Measurements from ENCODE around the gene TSTD1.
A peak's percentile ranks its signal among the peaks of the same experiment; 100 is the strongest.

Gene TSTD1

GRCh38 chr1:161038523-161039153, at the start of gene TSTD1:
Gene TSTD1 (minus strand): TSS chr1:161038964. CDS start chr1:161038889, 75 bp downstream.
- DNase-seq (ENCODE audit: low read depth in 3 of 3), result peak; percentile 73 to 84 (median 74)

GRCh38 chr1:161086457-161086856, 47.7 kb upstream of the TSTD1 start:
- DNase-seq (ENCODE audit: low read depth in 3 of 3), result no peak

- DNase-seq (ENCODE audit: low read depth in 3 of 3), result no peak
Measured at GRCh38 chr1:161085165-161085564, 46.4 kb upstream of the TSTD1 start.

GRCh38 chr1:161084597-161084988, 45.8 kb upstream of the TSTD1 start:
- no peak for DNase-seq (ENCODE audit: low read depth in 3 of 3)

- DNase-seq (ENCODE audit: low read depth in 3 of 3), result no peak
Measured at GRCh38 chr1:161083748-161084596, 45.2 kb upstream of the TSTD1 start.

- DNase-seq (ENCODE audit: low read depth in 3 of 3), result no peak
Measured at GRCh38 chr1:161082996-161083747, 44.4 kb upstream of the TSTD1 start.

- DNase-seq (ENCODE audit: low read depth in 3 of 3), result no peak
Measured at GRCh38 chr1:161082483-161082882, 43.7 kb upstream of the TSTD1 start.

- no peak for DNase-seq (ENCODE audit: low read depth in 3 of 3)
Measured at GRCh38 chr1:161081519-161081918, 42.8 kb upstream of the TSTD1 start.

- no peak for DNase-seq (ENCODE audit: low read depth in 3 of 3)
Measured at GRCh38 chr1:161080441-161081405, 42.0 kb upstream of the TSTD1 start.

- DNase-seq (ENCODE audit: low read depth in 3 of 3), result no peak
Measured at GRCh38 chr1:161079436-161080110, 40.8 kb upstream of the TSTD1 start.

GRCh38 chr1:161077426-161077825, 38.7 kb upstream of the TSTD1 start:
- DNase-seq (ENCODE audit: low read depth in 3 of 3), result no peak

- DNase-seq (ENCODE audit: low read depth in 3 of 3), result no peak
Measured at GRCh38 chr1:161076410-161076809, 37.6 kb upstream of the TSTD1 start.

GRCh38 chr1:161074676-161075368, 36.1 kb upstream of the TSTD1 start:
- DNase-seq (ENCODE audit: low read depth in 3 of 3), result no peak

GRCh38 chr1:161073474-161074121, 34.8 kb upstream of the TSTD1 start:
- no peak for DNase-seq (ENCODE audit: low read depth in 3 of 3)

GRCh38 chr1:161072751-161073449, 34.1 kb upstream of the TSTD1 start:
- DNase-seq (ENCODE audit: low read depth in 3 of 3), result no peak

- peak in 1 of 3 experiments; percentile 40 for DNase-seq (ENCODE audit: low read depth in 3 of 3)
Measured at GRCh38 chr1:161071886-161072371, 33.2 kb upstream of the TSTD1 start.

GRCh38 chr1:161070761-161071160, 32.0 kb upstream of the TSTD1 start:
- no peak for DNase-seq (ENCODE audit: low read depth in 3 of 3)

- DNase-seq (ENCODE audit: low read depth in 3 of 3), result peak; percentile 53 to 82 (median 62)
Measured at GRCh38 chr1:161069731-161070270, 31.0 kb upstream of the TSTD1 start, which contains the start of gene ARHGAP30. Gene ARHGAP30 (minus strand): TSS chr1:161069891. CDS start chr1:161069624, 267 bp downstream.

Measured in stimulated activated CD4-positive, alpha-beta T cell treated with anti-CD3 and anti-CD28 coated beads, TNF-alpha, amount 100 ng/mL, for 24 hours (primary cell).